Upper lobe of right lung (tissue), 1 donor: Measurements from ENCODE around the gene CAPZA1. TPM values are rescaled to one million over a fixed set of nuclear protein-coding genes. Genes with fewer than 3 reads are reported as not detected.

Experiments used
- ATAC-seq: fragments of 200-7000 bp; cut with Tn5 transposase; one replicate; pipeline ENCODE4 v1.9.1; 2020; ENCODE audit warnings: mild to moderate bottlenecking, moderate library complexity
- DNase-seq: peaks from one replicate; pipeline ENCODE4 v3.0.0-alpha.2; 2020
- H3K27ac ChIP-seq: fragments of 200-600 bp; one replicate; pipeline ENCODE4 v1.8.0; 2022
- H3K27me3 ChIP-seq: fragments of 200-600 bp; one replicate; pipeline ENCODE4 v1.8.0; 2022; ENCODE audit warnings: mild to moderate bottlenecking
- H3K36me3 ChIP-seq: fragments of 200-600 bp; one replicate; pipeline ENCODE4 v1.8.0; 2022
- H3K4me1 ChIP-seq: fragments of 200-600 bp; one replicate; pipeline ENCODE4 v1.8.0; 2022
- H3K4me3 ChIP-seq: fragments of 200-600 bp; one replicate; pipeline ENCODE4 v1.8.0; 2022; ENCODE audit warnings: mild to moderate bottlenecking
- H3K9me3 ChIP-seq: fragments of 200-600 bp; one replicate; pipeline ENCODE4 v1.8.0; 2022
- intact Hi-C: fragments of 100-400 bp; cut with DNase I; formaldehyde crosslinking; loops from one replicate; pipeline ENCODE4 v1.11.0; 2022
- total RNA-seq: library from RNA; stranded (reverse); fragmentation: NEBNext Ultra II Directional; extraction: Animal tissue kit (Norgen Biotek cat#: 25700); gene quantifications from one replicate; pipeline ENCODE4 v1.2.1, GENCODE V29; 2021
- TF ChIP-seq, protein P1 (sequence below): fragments of 200-600 bp; IDR thresholded peaks from one replicate; pipeline ENCODE4 v1.8.0; 2022; ENCODE audit warnings: antibody characterized with exemption
- donor health status: DM: no; HTN: yes; CAD: no; lungs with severe emphysema.

The CAPZA1 gene
- total RNA-seq, 1 donor from 2014 or later: 123 TPM

DNA sequence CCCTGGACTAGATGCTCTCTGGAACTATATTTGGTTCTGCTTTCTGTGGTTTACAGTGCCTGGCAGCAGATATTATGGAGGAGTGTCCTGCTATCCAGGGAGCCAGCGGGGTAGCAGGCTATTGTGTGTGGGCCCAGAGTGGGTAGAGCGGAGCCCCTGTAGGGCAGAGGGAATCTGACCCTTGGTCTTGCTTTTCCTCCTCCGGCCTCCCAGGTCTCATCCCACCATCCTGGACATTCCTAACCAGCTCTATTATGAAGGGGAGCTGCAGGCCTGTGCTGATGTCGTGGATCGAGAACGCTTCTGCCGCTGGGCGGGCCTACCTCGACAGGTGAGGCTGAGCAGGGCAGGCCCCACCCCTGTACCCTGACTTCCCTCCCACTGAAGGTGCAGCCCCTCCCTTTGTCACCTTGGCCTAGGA is 78.2 kb downstream of the CAPZA1 start:
- DNase-seq (no peak), ATAC-seq (no peak)
- Histone ChIP-seq H3K36me3 (peaks cover 67% of the 10 kb centered on the region), H3K4me3 (no peak overlapping the region), H3K9me3 (no peaks in the 10 kb centered on the region), H3K4me1 (peaks cover 45% of the 10 kb centered on the region), H3K27ac (peak overlapping the region; percentile 25), H3K27me3 (no peaks in the 10 kb centered on the region)
- intact Hi-C loops: no loop called here
- TF ChIP-seq, protein P1, sequence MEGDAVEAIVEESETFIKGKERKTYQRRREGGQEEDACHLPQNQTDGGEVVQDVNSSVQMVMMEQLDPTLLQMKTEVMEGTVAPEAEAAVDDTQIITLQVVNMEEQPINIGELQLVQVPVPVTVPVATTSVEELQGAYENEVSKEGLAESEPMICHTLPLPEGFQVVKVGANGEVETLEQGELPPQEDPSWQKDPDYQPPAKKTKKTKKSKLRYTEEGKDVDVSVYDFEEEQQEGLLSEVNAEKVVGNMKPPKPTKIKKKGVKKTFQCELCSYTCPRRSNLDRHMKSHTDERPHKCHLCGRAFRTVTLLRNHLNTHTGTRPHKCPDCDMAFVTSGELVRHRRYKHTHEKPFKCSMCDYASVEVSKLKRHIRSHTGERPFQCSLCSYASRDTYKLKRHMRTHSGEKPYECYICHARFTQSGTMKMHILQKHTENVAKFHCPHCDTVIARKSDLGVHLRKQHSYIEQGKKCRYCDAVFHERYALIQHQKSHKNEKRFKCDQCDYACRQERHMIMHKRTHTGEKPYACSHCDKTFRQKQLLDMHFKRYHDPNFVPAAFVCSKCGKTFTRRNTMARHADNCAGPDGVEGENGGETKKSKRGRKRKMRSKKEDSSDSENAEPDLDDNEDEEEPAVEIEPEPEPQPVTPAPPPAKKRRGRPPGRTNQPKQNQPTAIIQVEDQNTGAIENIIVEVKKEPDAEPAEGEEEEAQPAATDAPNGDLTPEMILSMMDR: no peak

DNA sequence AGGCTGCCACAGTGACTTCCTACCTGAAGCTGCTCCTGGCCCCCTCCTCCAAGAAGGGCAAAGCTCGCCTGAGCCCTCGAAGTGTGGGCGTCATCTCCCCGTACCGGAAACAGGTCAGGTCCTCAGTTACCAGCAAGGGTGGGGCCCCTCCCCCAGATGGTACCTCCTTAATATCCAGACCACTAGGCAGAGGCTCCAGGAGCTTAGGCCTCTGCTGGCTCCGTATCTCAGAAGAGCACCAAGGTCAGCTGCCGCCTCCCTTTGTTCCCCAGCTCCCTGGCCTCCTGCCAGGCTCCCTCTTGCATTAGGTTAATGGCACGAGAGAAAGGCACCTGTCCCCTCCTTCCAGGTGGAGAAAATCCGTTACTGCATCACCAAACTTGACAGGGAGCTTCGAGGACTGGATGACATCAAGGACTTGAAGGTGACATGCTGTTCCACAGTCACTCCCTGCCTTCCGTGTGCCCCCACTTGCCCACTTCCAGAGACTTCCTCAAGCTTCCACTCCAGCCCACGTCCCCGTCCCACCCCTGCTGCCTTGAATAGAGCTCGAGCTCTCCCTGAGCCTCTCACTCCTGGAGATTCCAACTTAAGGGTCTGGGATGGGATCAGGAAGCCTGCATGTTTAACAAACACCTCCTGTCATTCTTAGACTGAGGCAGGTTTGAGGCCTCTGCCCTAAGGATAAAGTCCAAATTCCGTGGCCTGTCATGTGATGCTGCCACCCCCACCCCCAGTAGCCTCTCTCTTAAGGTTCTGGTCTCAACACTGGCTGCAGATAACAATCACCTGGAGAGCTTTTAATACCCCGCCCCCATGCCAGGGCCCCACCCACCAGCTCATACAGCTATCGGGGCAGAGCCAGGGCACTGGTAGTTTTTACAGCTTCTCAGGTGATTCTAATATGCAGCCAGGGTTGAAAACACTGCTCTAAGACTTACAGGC is 79.0 kb downstream of the CAPZA1 start:
- ATAC-seq: peak; percentile 26
- intact Hi-C loops: no loop called here

DNA sequence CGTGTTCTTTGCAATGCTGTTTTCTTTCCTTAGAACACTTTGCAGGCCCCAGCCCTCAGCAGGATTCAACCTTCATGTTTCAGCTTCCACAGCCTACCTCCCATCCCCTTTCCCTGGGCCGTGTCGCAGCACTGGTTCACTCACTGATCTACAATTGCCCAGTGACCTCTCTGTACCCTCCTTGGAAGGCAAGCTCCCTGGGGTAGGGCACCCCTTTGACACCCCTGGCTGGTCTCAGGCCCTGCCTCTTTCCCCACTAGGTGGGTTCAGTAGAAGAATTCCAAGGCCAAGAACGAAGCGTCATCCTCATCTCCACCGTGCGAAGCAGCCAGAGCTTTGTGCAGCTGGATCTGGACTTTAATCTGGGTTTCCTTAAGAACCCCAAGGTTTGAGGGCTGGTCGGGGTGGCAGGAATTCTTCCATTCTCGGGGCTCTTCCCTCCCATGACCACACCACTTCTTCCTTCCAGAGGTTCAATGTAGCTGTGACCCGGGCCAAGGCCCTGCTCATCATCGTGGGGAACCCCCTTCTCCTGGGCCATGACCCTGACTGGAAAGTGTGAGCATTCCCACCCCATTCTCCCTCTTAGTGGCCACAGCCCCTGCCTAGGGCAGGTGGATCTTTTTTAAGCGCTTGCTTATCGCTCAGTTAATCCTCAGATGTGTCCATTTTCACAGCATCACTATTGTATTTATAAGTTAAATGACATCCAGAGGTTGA is 80.0 kb downstream of the CAPZA1 start:
- Histone ChIP-seq H3K27me3 (no peaks in the 10 kb centered on the region), H3K4me1 (peaks cover 62% of the 10 kb centered on the region), H3K27ac (peak overlapping the region; percentile 76), H3K36me3 (peaks cover 61% of the 10 kb centered on the region), H3K9me3 (no peaks in the 10 kb centered on the region), H3K4me3 (no peak overlapping the region)
- no peak for DNase-seq
- no peak for ATAC-seq
- intact Hi-C loops: loop anchor here (10.0 kb wide), 1 partner anchor 75 kb away; no protein-coding TSS in a partner anchor
- TF ChIP-seq, protein P1: no peak

More for the DNA sequence above, 79.0 kb downstream of the CAPZA1 start:
- DNase-seq: no peak
- Histone ChIP-seq H3K4me1 (peaks cover 53% of the 10 kb centered on the region), H3K4me3 (no peak overlapping the region), H3K9me3 (no peaks in the 10 kb centered on the region), H3K36me3 (peaks cover 68% of the 10 kb centered on the region), H3K27me3 (no peaks in the 10 kb centered on the region), H3K27ac (peak overlapping the region; percentile 76)
- TF ChIP-seq, protein P1: no peak

DNA sequence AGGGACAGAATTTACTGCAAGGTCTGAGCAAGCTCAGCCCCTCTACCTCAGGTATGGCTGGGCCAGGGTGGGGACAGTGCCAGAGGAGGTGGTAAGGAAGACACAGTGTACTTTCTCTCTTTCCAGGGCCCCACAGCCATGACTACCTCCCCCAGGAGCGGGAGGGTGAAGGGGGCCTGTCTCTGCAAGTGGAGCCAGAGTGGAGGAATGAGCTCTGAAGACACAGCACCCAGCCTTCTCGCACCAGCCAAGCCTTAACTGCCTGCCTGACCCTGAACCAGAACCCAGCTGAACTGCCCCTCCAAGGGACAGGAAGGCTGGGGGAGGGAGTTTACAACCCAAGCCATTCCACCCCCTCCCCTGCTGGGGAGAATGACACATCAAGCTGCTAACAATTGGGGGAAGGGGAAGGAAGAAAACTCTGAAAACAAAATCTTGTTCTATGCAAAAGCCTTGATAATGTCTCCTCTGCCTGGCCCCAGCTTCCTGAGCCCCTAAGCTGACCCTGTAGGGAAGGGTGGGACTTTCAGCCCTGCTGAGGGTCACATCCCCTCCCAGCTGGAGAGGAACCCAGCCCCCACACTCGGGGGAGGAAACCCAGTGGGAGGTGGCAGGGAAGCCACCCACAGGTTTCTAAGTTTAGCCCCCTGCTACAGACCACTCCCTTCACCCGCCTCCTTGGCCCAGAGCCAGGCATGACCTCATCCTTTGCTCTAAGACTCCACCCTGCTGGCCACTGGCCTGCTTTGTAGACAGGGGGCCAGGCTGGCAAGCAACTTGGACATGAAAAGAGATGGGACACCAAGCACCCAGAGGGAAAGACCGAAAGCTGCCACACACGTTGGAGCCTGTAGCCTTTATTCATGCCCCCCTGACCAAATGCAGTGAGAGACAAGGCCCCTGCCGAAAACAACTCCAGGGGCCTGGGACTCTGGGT is 80.9 kb downstream of the CAPZA1 start:
- H3K27ac ChIP-seq: peak overlapping the region; percentile 76
- peak; percentile 93 for DNase-seq
- H3K36me3 ChIP-seq: peaks cover 52% of the 10 kb centered on the region
- no peaks in the 10 kb centered on the region for H3K9me3 ChIP-seq
- H3K4me3 ChIP-seq: no peak overlapping the region
- ATAC-seq: peak; percentile 70
- intact Hi-C loops: loop anchor here (10.0 kb wide), 1 partner anchor 76 kb away; no protein-coding TSS in a partner anchor
- TF ChIP-seq, protein P1: no peak
- peaks cover 71% of the 10 kb centered on the region for H3K4me1 ChIP-seq
- H3K27me3 ChIP-seq: no peaks in the 10 kb centered on the region
